SIG-M5 treated with dmso at 0.1 percent for 504 hours (cell line): ENCODE measurements around the gene ABL2.
"Not testable (repeated sequence)": the region's sequence is repeated elsewhere in the genome, so short reads cannot be mapped to it uniquely, and the experiment has no call there.

Source experiments
- DNase-seq: peaks from one replicate; lab custom pipeline; 2025; ENCODE audit not compliant: unreplicated experiment; lab: John Stamatoyannopoulos, UW

The ABL2 gene

GRCh38 chr1:179138755-179139154 lies 90.7 kb downstream of the ABL2 start:
- DNase-seq: not testable (repeated sequence)

DNA sequence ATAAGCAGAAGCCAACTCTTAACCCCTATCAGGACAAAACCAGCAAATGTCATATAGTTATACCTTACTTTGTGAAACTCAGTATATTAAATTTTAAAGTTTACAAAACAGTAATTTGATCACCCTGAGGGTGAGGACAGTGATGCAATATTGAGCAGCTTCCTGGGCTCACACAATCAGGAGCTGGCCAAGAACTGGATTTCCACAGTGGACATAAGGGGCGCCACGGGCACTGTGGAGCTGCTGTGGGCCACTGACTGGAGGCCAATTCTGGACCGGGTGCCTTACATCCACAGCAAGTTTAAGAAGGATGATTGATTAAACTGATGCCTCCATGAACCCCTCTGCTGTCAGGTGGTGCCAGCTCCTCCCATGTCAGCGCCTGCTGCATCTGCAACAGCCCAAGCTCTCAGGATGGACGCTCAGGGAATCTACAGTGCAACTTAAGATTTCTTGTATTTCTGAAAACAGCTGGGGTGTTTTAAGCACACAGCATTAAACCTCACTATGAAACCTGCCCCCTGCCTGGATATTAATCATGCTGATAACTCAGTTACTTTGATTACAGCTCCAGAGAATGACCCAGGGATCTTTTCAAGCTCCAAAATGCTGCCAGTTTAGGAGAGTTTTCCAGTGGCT lies 91.7 kb downstream of the ABL2 start:
- no peak for DNase-seq

- not testable (repeated sequence) for DNase-seq
Measured at GRCh38 chr1:179135707-179136106, 93.8 kb downstream of the ABL2 start.

GRCh38 chr1:179135168-179135567 lies 94.3 kb downstream of the ABL2 start:
- not testable (repeated sequence) for DNase-seq

DNA sequence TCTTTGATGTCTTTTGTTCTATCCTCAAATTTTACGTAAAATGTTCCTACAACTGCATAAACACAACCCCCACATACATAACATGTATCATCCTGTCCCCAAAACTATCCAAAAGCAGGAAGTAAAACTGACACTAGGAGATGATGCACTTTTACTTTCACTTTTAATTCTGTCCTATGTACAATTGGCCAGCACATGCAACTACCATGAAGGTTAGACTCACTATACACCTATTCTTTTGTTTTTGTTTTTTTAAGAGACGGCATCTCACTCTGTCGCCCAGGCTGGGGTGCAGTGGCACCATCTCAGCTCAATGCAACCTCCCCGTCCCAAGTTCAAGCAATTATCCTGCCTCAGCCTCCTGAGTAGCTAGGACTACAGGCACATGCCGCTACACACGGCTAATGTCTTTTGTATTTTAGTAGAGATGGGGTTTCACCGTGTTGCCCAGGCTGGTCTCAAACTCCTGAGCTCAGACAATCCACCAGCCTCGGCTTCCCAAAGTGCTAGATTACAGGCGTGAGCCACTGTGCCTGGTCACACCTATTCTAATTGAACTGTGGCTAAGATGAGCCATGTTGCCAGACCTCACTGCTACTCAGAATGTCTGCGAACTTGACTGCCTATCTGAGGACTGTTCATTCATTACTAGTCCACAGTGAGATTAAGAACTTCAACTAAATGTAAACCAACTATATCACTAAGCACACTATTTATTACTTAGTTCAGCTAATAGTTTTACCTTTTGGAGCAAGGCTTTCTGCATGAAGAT lies 99.6 kb downstream of the ABL2 start:
- DNase-seq: peak; percentile 91

DNA sequence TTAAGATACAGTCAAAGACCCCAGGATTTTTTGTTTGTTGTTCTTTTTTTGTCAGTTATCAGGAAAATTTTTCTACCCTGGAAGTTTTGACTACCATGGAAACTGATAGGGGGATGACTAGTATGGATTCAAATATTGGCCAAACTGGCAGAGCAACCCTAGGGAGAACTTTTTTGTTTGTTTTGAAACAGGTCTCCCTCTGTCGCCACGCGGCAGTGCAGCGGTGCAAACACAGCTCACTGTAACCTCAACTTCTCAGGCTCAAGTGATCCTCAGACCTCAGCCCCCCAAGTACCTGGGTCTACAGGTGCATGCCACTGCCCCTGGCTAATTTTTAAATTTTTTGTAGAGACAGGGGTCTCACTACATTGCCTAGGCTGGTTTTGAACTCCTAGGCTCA lies 101.0 kb downstream of the ABL2 start:
- DNase-seq: peak; percentile 25

DNA sequence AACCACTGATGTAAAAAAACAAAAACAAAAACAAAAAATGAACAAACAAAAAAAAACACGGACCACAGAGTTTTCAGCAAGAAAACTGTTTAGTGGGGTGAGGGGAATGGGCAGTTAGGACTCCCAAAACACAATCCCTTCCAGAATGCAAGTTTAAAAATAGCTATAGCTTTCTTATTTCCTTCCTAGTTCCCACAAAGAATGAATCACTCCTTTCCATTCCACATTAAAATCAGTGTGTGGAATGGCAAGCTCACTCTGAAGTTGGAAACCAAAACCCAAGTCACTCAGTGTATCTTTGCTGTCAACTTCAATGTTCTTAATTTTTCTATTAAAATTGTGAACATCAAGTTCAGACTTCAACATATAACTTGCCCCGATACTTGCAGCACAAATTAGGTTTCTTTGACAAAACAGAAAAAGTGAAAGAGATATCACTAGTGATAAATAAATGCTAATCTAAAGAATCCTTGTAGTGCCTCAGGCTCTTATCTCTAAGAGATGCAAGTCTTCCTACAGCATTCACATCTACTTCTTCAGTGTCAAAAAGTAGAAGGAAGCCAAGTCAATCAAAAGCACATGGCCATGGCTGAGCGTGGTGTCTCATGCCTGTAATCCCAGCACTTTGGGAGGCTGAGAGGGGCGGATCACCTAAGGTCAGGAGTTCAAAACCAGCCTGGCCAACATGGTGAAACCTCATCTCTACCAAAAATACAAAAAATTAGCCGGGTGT lies 102.1 kb downstream of the ABL2 start:
- DNase-seq: no peak

GRCh38 chr1:179126338-179127060 lies 103.0 kb downstream of the ABL2 start:
- no peak for DNase-seq

DNA sequence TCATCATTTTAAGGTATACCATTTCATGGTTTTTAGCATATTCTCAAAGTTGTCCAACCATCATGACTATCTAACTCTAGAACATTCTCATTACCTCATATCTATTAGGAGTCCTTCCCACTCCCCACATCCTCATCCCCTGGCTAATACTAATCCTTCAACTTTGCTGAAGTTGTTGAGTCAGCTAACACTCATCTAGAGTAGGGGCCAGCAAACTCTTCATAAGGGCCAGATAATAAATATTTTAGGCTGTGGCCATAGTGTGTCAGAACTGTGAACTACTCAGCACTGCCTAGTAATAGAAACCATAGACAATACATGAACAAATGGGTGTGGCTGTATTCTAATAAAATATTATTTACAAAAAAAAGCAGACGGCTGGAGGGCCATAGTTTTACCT lies 104.6 kb downstream of the ABL2 start:
- no peak for DNase-seq

DNA sequence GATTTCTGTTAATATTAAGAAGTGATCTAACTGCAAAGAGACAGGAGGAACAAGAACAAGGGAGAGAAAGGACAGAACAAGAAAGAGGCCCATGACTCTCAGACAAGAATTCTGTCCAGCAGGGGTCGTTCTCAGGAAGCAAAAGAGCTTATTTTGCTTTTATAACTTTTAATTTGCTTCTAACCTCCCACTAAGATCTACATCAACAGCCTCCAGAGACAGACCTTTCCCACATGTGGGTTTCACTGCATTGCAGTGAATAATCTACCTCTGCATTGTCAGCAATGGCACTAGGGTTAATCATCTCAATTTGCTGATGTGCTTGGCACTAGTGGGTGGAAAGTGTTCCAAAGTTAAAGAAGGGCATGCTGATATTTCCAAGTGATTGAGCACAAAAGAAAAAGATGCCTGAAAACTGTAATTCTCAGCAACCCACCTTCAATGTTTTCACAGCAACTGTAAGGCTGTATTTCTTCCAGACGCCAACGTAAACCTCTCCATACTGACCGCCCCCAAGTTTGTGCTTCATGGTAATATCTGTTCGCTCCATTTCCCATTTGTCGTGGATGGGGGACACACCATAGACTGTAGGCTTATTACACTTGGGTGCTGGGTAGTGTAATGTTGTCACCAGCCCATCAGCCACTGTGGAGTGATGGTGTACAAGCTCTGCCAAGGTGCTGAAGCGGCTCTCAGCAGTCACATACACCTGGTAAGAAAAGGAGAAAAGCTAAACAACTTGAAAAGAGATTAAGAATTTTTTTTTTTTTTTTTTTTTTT lies 108.1 kb downstream of the ABL2 start:
- peak; percentile 47 for DNase-seq

GRCh38 chr1:179120736-179121135 lies 108.7 kb downstream of the ABL2 start:
- no peak for DNase-seq

GRCh38 chr1:179119513-179119912 lies 110.0 kb downstream of the ABL2 start:
- DNase-seq: no peak

DNA sequence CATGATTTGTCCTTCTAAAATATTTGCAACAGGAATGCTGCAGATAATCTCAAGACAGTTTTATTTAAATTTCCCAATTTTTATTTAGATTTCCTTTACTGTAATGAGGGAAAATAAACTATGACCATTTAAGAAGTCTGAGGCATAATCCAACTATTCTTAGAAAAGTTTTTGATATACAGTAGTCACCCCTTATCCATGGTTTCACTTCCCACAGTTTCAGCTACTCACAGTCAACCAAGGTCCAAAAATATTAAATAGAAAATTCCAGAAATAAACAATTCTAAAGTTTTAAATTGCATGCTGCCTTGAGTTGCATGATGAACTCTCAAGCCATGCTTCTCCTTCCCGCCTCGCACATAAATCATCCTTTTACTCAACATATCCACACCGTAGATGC lies 114.3 kb downstream of the ABL2 start:
- no peak for DNase-seq

GRCh38 chr1:179108644-179109043 lies 120.8 kb downstream of the ABL2 start:
- no peak for DNase-seq

DNA sequence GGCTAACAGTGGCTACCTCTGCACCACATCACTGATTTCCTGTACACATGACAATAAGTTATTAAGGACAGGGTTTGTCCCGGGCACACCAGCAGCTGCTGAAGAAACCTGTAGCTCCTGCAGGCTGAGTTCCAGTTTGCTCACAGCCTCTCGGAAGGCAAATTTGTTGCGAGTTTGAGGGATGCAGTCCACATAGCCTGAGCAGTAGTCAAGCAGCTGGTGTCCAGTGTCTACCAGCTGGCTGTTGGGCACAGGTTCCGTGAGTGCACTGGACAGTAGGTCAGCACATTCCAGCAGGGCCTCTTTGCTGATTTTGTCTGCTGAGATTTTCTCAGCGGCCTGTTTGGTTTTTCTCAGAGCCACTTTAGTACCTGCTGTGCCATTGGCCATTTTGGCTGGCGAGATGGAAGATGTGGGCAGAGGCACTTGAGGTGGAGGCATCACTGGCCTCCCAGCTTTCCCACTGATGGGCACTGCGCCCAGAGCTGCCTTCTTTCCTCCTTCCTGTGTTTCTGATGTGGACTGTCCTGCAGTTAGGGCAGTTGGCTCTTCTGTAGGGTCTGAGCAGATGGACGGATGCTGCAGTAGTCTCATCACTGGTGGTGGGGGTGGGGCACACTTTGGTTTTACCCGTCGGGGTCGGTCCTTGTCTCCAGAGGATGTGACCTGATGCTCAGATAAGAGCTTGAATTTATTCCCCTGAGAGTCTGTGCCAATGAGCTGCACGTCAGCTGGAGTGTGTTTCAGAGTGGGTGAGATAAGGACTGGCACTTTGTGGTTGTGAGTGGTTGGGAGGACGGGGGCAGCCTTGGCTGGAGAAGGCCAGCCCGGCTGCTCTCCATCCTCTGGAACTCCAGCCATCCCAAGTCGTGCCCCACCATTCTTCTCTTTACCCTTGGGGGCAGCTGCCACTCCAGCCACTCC lies 121.5 kb downstream of the ABL2 start:
- DNase-seq: no peak

DNA sequence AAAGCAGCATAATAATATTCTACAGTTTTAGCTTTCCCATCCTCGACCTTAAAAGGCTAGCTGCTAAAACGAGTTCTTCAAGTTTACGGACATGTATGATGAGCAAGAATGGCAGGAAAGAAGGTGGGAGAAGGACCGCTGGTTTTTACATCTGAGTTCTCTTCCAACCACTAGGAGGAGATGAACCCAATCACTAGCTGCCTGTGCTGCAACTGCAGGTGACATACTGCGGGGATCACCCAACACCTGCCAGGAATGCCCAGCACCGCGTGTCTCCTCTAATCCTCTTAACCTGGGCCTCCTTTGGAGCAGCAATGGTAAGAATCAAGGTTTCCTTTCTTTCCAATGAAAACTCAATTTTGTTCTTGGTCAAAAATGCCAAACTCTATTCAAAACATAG lies 124.1 kb downstream of the ABL2 start:
- DNase-seq: peak; percentile 62

DNA sequence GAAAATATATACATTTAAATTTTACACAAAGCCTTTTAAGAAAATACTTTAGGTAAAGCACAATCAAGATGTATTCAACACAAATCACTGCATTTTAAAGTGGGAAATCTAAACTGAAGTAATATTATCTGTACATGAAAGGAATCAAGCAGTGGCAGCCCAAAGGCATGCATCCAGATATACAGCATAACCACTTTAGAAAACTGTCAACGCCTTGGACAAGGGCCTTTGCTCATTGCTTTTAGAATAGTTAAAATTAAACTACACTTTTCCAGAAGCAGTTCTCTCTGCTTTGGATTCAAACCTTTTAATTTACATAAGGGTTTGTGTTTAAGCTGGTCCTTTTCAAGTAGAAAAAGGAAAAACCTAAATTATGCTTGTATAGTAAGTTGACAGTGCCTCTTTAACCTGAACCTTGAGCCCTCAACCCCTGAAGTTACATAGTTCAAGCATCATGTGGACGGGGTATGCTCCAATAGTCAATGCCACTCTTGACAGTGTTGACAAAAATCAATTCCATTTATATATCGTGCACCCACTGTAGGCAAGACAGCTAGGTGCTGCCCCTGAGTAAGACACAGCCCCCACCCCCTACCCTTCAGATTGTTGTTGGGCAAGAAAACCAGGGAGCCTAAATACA lies 124.7 kb downstream of the ABL2 start:
- no peak for DNase-seq

DNA sequence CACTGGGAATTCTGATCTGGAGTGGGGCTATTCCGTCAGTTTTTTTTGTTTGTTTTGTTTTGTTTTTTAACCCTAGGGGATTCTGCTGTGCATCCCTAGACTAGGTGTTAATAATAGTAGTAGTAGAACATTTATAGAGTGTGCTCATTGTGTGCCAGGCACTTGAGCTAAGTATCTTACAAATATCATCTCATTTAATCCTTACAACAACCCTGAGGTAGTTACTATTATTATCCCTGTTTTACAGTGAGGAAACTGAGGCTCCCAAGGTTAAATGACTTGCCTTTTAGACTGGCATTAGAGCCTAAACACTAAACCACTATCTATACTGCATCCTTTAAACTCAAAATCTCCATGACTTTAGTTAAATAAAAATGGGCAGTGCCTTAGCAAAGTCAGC lies 125.5 kb downstream of the ABL2 start:
- no peak for DNase-seq

DNA sequence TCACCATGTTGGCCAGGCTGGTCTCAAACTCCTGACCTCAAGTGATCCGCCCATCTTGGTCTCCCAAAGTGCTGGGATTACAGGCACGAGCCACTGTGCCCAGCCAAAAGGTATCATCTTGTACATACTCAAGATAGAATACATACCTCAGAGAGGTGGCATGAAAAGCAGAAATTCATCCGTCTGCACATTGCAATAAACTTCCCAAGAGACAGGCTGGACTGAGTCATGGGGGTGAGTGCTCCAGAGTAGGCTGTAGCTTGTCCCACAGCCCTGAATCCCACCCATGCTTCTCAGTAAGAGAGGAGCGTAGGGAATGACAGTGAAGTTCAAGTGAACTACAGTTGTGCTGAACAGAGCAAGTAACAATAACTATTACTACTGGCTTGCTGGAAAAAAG lies 127.9 kb downstream of the ABL2 start:
- no peak for DNase-seq
